GM19099 (cell line): ENCODE data around the gene NFKB1.

Experiments used
- POLR2A ChIP-seq: IDR thresholded peaks from 3 replicates; pipeline ENCODE4 v1.6.1; 2011; ENCODE audit warnings: low read depth; ENCODE audit not compliant: insufficient read length; ENCODE audit errors: extremely low read depth

Gene NFKB1

DNA sequence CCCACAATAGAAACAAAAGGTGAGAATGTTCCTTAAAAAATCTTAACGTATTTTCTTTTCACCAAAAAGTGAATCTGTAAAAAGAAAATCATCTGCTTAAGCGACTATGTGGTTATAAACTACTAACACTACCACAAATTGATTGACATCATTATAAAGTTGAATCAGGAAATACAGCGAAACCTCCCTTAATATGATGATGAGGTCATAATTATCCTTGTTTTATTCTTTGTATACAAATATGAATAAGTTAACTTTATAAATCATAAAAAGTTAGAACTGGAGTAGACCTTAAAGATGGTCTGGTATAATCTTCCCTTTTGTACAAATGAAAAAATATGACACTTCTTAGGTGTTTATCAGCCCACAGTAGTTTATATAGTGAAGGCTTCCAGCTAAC is 35.6 kb downstream of the NFKB1 start:
- no peak for TF ChIP-seq POLR2A

DNA sequence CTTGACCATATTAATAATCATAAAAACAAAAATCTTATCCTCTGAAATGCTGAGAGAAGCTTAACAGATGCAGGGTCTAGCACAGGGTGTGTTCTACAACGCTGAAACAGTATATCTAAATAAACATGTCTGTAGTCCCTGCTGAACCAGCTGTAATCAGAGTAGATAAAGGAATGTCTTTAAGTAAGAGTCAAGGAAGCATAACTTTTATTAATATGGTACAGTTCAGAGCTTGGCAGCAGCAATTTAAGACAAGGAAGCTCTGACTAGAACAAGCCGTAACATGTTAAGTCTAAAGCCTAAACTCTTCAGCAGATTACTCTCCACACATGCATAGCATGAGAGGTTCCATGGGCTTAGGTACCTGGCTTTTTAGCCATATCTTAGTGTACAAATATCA is 36.1 kb downstream of the NFKB1 start:
- TF ChIP-seq POLR2A: no peak

DNA sequence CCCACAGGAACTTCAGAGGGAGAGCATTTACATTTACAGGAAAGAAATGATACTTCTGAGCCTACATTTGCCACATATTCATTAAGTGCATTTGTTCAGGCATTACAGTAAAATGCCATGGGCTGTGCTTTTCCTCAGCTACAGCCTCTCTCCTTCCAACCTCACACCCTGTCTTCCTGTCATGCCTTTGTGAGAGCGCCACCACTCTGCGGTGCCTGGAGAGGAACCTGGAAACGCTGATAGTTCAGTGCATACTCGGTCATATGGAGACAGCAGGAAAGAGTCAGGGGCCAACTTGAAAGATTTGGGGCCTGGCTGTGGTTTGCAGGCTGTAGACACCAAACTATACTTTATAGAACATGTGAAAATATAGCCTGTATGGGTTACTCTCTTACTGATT is 40.5 kb downstream of the NFKB1 start:
- TF ChIP-seq POLR2A: no peak

DNA sequence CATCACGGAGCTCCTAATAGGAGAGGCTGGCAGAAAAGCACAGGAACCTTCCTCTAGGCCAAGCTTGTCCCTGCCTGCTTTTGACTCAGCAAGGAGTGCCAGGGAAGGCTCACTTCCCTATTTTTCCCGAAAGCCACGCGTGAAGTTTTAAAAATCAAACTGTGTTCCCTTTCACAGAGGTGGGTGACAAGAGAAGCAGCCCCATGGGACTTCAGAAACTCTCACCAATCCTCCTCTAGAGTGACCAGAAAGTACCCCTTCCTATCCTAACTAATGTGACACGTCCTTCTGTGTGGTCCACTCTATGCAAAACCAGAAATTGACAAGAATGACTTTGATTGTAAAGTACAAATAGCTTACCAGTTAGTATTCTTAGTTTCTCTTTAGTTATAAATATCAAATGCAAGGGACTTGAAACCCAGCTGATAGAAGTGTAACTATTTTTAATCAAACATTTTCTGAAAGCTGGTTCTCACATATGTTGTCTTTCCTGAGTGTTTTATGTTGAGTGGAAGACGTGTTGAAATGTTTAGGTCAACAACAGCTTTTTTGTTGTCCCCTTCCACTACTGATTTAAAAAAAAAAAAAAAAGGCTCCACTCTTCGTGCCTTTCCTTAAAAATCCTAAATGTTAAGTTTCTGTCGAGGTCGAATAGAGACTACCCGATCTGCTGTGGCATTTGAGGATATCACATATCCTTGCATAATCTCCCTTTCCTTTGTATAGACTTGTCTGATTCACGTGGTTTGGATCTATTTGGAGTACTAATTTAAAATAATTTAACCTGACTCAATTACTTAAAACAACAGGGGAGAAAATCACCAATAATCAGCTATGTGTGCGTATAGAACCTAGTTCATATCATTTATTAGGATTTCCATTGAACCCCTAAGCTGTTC is 42.1 kb downstream of the NFKB1 start:
- TF ChIP-seq POLR2A: no peak

DNA sequence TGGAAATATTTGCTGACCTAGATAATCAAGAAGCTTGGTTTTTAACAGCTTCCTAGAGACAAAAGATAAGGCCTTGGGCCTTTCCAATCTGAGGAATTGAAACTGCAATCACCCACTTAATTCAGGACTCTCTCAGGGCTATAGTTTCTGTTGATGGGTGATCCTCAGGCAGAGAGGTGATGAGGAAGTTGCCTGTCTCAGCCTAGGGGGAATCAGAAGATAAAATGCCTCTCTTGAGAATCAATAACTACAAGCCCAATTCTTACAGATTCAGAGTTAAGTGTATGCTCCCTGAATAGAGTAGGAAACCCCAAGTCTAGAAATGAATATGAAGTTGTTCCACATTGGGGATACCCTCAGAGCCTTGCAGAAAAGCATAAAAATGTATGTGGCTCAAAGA is 45.5 kb downstream of the NFKB1 start:
- TF ChIP-seq POLR2A: no peak

DNA sequence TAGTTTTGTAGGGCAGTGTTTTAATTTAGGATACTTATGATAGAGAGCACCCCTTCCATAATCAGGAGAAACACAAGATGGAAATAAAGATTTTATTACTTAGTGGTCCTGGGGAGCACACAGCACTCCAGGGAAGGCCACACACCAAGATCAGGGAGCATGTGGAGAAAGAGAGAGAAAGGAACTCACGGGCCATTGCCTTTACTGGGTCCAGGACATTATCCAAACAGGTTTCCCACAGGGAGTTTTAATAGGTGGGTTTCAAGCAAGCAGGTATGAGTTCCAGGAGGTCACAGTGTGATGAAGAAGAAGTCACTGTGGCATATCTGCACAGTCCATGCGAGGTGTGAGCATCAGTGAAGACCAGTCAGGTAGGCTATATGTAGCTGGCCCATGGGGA is 46.8 kb downstream of the NFKB1 start:
- no peak for TF ChIP-seq POLR2A

DNA sequence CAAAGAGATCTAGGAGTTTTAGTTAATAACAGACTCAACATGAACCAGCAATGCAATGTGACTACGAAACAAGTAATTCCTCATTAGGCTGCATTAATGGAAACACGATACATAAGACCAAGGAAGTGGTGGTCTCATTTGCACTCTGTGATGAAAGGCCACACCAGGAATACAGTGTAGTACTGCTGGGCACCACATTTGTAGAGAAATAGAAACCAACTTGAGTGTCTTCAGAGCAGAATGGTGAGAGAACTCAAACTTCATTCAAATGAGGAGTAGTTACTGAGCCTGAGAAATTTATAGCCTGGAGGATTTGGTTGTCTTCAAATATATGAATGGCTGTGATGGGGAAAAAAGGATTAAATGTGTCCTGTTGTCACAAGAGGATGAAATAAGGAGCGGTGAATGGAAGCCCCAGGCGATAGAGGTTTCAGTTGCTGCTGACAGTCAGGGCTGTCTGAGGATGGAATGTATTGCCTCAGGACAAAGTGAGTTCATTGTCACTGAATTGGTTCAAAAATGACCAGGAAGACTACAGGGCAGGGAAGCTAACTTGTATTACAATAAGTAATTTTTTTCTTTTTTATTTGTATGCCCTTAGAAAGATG is 50.9 kb downstream of the NFKB1 start:
- no peak for TF ChIP-seq POLR2A

DNA sequence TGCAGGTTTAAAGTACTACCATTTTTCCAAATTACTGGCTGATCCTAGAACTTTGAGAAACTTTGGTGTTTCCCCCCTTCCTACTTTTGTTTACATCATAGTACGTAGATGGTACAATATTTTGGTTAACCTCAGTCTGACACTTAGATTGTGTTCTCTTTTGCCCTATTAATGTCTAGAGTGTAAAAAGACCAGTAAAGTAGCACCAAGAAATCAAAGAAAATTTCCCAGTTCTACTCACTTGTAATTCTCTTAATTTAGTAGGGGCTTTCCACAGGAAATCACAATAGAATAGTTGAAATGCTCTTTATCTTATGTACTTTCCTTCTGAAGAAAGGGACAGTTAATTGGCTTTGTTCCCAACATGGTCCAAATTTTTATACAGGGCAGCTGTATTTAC is 51.6 kb downstream of the NFKB1 start:
- no peak for TF ChIP-seq POLR2A

DNA sequence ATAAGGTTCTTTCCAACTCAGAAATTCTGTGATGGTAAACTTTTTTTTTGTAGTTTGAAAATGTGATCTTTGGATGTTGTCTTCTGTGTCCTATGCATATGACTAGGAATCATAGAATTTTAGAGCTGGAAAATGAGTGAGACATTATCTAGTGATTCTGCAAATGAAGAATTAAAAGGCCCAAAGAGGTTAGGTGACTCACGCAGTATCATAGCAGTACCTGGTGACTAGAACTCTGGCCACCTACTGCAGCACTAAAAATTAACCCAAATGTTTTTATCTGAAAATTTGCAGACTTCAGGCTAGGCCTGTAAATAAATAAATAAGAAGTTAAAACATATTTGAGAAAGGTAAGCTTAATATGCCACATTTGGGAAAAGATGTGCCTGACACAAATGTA is 52.8 kb downstream of the NFKB1 start:
- no peak for TF ChIP-seq POLR2A

DNA sequence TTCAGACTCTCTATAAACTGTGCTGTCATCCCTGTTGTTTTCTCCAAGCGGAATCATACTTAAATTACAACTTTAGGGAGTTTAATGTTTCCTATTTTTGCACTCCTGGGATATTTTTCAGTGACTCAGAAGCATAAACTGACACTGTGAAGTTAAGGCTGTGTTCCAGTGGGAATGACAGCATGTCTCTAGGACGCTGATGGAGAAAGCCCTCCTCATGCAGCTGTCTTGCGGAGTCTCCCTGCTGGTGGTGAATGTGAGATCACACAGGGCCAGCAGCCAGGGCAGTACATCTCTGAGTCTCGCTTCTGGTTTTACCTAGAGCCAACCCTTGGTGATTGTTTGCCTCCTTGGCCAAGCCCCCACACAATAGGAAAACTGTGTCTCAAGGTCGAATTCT is 53.3 kb downstream of the NFKB1 start:
- no peak for TF ChIP-seq POLR2A

DNA sequence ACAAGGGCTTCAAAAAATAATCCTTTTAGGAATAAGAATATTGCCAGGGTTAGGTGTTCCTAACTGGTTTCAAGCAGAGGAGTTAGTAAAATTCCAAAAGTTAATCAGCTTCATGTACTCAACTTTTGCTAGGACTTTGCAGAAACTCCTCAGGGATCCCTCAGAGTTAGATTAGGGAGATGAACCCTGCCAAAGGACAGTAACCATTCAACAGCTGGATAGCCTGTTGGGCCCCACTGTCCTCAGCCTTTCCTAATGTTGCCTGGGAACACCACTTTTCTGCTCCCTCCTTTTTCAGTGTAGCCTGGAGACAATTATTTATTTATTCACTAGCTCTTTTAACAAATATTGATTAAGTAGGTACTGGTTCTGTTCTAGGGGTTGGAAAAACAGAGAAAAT is 53.8 kb downstream of the NFKB1 start:
- no peak for TF ChIP-seq POLR2A

DNA sequence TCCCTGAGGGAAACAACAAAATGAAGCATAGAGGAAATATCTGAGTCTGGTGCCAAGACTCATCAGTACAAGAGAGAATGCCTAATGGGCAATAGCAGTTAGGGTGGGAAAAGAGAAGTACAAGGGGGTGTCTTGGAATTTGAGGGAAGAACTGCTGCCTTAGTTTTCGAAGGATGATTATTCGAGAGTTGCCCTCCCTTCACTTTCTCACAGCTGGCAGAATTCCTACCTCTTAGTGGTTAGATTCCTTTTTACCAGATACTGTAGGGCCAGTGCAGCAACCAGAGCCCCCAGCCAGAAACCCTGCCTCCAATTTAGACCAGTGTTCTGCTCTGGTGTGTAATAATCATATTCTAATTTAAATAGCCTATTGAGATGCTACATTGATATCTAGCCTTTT is 56.5 kb downstream of the NFKB1 start:
- no peak for TF ChIP-seq POLR2A

DNA sequence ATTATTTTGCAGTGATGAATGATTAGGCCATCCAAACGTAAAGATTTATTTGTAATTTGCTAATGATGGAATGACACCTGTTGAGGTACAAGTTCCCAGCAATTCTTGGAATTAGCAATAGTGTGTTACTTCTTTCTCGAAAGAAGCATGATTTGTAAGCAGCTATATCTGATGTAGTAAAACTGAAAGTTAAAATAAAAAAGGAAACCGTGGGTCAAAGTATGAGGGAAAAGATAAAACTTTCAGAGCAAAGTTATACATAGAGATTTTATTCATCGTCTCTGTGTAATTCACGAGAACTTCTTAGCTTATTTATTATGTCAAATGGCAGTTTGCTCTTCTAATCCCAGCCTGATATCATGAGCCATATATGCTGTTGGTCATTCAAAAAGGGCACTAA is 59.0 kb downstream of the NFKB1 start:
- no peak for TF ChIP-seq POLR2A

DNA sequence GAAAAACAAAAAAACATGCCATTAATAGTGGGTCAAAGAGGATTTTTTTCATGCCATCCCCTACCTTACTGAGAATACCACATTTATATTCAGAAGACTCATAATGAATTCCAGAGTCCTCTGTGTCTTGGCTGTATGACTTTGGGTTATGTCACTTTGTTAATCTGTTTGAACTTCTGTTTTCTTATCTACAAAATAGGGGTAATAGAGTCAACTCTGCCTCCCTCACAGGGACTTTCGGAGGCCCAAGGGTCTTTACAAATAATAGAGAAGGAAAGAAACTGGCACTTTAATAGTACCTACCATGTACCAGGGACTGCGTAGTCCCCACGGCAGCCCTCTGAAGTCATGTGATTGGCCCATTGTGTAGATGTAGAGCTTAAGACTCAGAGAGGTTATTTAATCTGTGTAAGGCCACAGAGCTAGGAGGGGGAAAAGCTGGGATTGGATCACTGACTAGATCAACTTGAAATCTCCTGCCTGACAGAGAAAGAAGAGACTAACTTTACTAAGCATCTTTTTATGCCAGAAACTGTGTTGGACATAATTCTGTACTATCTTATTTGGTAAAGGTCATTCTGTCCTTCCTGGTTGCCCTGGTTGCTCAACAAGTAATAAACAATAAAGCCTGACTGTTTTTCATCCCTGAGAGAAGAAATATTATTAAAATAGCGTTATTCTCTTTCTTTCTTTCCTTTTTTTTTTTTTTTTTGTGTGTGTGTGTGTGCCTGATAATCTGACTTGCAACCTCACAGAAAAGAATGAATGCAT is 59.6 kb downstream of the NFKB1 start:
- TF ChIP-seq POLR2A: no peak

DNA sequence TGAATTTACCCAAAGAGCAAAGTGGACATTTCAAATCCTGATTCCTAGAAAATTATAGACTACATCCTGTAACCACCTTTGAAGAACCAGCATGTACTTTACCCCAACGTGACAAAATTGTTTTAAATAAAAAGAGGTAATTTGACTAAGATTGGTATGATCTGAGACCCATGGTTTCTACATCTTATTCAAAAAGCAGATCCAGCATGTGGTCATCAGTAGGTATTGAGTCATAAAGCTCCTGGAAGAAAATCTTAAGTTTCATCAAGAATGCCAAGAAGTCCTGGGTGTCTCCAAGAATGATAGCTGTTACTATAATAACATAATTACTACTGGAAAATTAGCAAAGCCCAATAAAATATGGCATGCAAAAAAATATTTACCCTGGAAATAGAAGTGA is 61.8 kb downstream of the NFKB1 start:
- no peak for TF ChIP-seq POLR2A

DNA sequence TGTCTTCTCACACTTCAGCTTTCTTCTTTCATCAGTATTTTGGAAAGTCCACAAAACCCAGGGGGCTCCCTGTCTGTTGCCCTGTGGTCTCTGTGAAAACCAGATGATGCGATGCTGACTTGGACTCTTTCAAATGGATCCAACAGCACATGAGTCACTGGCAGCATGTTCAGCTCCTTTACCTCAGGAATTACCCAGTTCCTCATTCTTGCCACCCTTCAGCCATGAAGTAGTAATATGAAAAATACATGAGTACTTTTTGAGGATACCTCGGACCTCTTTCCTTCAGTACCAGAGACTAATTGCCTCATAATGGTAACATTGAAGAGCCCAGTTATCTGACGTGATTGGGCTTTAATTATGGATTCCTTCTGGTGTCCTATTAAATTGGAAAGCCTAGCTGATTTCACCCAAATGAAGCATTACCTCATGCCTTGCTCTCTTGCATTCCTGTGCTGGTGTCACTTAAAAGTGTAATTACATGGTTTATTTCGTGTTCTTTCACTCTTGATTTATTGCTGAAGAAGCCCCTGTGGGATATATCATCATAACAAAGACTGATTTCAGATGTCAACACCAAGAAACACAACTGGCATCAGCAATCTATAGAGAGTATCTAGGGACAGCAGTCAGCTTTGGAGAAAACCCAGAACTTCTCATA is 63.4 kb downstream of the NFKB1 start:
- no peak for TF ChIP-seq POLR2A

DNA sequence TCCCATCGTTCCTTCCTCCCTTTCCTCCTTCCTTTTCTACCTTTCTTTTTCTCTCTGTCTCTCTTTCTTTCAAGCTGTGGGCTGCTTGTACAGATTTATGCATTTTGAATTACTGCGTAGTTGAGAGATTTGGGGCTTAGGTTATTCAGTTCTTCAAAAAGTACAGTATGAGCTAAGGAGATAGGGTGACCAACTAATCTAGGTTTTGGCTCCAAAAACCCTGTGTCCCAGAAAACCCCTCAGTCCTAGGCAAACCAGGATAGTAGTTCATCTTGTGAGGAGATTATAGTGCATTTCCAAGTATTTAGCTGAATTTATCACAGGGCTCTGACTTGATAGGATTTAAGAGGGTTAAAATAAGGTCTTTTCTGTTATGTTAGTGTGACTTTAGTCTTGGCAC is 64.5 kb downstream of the NFKB1 start:
- no peak for TF ChIP-seq POLR2A
